HG02870 (cell line): ENCODE measurements around the gene ACOT8.
"Not testable (repeated sequence)": the region's sequence is repeated elsewhere in the genome, so short reads cannot be mapped to it uniquely, and the experiment has no call there.

Experiments used
- ATAC-seq: cut with Tn5 transposase; IDR thresholded peaks from one replicate; pipeline ENCODE4 v1.9.1; 2021; ENCODE audit warnings: mild to moderate bottlenecking, moderate library complexity; ENCODE audit not compliant: unreplicated experiment

Gene ACOT8

GRCh38 chr20:45888681-45889080, 31.5 kb upstream of the ACOT8 start:
- ATAC-seq = no peak

- ATAC-seq = no peak
Observed at GRCh38 chr20:45887346-45887715, 30.1 kb upstream of the ACOT8 start, which contains the start of gene SPATA25. Gene SPATA25 (minus strand): TSS chr20:45887622. CDS start chr20:45887590, 32 bp downstream.

GRCh38 chr20:45886590-45887345, 29.6 kb upstream of the ACOT8 start:
- no peak for ATAC-seq

GRCh38 chr20:45883100-45883469, 25.9 kb upstream of the ACOT8 start:
- no peak for ATAC-seq

GRCh38 chr20:45882469-45883099, 25.4 kb upstream of the ACOT8 start:
- no peak for ATAC-seq

GRCh38 chr20:45880988-45881788, 24.0 kb upstream of the ACOT8 start, which contains the start of gene ZSWIM1:
Gene ZSWIM1 (plus strand): TSS chr20:45881227. CDS start chr20:45882593, 1,366 bp downstream.
- peak; percentile 97 for ATAC-seq

GRCh38 chr20:45878076-45878761, 21.0 kb upstream of the ACOT8 start:
- ATAC-seq = no peak

GRCh38 chr20:45874576-45874975, 17.4 kb upstream of the ACOT8 start:
- ATAC-seq = no peak

- not testable (repeated sequence) for ATAC-seq
Observed at GRCh38 chr20:45874104-45874481, 16.9 kb upstream of the ACOT8 start.

- no peak for ATAC-seq
Observed at GRCh38 chr20:45873409-45874103, 16.4 kb upstream of the ACOT8 start.

- ATAC-seq = no peak
Observed at GRCh38 chr20:45872626-45873025, 15.4 kb upstream of the ACOT8 start.

- ATAC-seq = no peak
Observed at GRCh38 chr20:45867819-45868176, 10.6 kb upstream of the ACOT8 start.

GRCh38 chr20:45867136-45867818, 10.1 kb upstream of the ACOT8 start:
- ATAC-seq = no peak

GRCh38 chr20:45866454-45866853, 9.3 kb upstream of the ACOT8 start:
- no peak for ATAC-seq

- ATAC-seq = no peak
Observed at GRCh38 chr20:45863543-45864470, 6.6 kb upstream of the ACOT8 start.

- no peak for ATAC-seq
Observed at GRCh38 chr20:45861221-45862075, 4.3 kb upstream of the ACOT8 start.

GRCh38 chr20:45860560-45861220, 3.5 kb upstream of the ACOT8 start:
- ATAC-seq = no peak
